Activated CD8-positive, alpha-beta memory T cell treated with anti-CD3 and anti-CD28 coated beads, Interleukin-2, amount 50 U/mL, for 24 hours (primary cell): ENCODE data around the gene SPDYE16.
"Not testable (repeated sequence)": the region's sequence is repeated elsewhere in the genome, so short reads cannot be mapped to it uniquely, and the experiment has no call there.

Experiments used
- DNase-seq: peaks from one replicate; pipeline ENCODE4 v3.0.0-alpha.2; 2020; ENCODE audit errors: extremely low read depth

SPDYE16 gene

GRCh38 chr7:76549025-76549854 lies 6.1 kb upstream of the SPDYE16 start:
- peak; percentile 72 for DNase-seq

GRCh38 chr7:76531643-76532042 lies 11.5 kb downstream of the SPDYE16 start:
- not testable (repeated sequence) for DNase-seq

DNA sequence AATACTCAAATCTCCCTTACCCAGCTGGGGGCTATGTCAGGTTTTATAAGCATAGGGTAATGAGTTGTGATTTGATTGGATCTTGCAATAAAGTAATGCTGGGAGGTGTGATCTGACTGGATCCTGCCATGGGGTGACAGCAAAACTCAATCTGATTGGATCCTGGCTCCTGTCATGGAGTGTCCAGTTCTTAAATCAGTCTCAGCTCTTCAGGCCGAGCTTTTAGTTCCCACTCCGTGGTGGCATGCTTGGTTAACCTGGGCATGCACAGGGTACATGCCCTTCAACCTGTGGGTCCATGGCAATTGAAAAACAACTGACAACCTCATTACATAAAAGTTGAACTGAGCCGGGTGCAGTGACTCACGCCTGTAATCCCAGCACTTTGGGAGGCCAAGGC lies 16.9 kb downstream of the SPDYE16 start:
- DNase-seq, result not testable (repeated sequence)

DNA sequence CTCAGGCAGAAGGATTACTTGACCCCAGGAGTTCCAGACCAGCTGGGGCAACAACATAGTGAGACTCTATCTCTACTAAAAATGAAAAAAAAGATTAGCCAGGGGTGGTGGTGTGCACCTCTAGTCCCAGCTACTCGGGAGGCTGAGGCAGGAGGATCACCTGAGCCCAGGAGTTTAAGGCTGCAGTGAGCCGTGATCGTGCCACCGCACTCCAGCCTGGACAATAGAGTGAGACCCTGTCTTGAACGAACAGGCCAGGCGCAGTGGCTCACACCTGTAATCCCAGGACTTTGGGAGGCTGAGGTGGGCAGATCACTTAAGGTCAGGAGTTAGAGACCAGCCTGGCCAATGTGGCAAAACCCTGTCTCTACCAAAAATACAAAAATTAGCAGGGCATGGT lies 26.2 kb downstream of the SPDYE16 start:
- DNase-seq, result not testable (repeated sequence)

DNA sequence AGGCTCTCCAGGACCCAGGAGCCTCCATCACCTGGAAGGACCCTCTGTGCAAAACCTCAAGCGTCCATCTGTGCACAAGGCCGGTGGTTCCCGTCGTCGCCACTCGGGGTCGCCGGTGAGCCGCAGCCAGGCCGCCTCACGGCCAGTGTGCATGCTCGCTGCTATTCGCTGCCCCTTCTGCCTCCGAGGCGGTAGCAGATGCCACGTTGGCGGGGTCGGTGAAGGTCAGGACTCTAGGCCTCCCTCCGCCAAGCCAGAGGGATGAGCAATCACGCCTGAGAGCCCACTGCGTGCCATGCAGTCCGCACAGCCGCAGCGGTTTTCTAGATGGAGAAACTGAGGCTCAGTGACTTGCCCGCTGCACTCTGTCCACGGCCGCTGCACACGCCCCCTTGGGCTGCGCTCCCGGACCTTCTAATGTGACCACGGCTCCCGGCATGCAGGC lies 27.1 kb downstream of the SPDYE16 start:
- no peak for DNase-seq

DNA sequence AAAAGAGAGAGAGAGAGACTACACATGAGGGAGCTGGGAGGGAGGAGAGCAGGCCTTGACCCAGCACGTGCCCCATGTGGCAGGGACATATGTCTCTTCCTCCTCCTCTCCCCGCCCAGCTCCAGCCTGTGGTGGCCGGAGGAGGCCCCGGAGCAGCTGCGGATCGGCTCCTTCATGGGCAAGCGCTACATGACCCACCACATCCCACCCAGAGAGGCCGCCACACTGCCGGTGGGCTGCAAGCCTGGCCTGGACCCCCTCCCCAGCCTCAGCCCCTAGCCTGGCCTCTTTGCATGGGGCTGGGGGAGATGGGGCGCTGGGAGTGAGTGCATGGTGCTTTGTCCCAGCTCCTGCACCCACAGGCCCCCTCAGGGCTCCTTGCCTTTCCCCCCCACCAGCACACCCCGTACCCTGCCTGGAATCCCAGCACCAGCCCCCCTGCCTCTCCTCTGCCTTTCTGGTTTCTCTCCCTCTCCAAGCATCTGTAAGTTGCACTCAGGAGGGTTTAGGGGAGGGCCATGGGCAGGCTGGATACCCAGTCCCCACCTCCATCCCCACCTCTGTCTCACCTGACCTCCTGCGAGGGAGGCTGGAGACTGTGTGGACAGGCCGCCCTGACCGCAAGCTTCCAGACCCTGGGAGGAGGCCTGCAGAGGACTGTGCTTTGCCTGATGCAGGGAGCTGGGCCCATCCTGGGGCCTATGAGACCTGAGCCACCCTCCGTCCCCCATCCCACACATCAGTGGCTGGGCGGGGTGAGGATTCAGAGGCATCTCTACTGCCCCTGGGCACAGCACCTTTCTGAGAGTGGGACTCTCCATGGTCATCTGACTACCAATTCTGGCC lies 27.9 kb downstream of the SPDYE16 start:
- no peak for DNase-seq

- no peak for DNase-seq
Observed at GRCh38 chr7:76513817-76514799, 29.0 kb downstream of the SPDYE16 start.

- no peak for DNase-seq
Observed at GRCh38 chr7:76512941-76513816, 29.9 kb downstream of the SPDYE16 start.

GRCh38 chr7:76511911-76512885 lies 30.9 kb downstream of the SPDYE16 start:
- DNase-seq, result not testable (repeated sequence)

DNA sequence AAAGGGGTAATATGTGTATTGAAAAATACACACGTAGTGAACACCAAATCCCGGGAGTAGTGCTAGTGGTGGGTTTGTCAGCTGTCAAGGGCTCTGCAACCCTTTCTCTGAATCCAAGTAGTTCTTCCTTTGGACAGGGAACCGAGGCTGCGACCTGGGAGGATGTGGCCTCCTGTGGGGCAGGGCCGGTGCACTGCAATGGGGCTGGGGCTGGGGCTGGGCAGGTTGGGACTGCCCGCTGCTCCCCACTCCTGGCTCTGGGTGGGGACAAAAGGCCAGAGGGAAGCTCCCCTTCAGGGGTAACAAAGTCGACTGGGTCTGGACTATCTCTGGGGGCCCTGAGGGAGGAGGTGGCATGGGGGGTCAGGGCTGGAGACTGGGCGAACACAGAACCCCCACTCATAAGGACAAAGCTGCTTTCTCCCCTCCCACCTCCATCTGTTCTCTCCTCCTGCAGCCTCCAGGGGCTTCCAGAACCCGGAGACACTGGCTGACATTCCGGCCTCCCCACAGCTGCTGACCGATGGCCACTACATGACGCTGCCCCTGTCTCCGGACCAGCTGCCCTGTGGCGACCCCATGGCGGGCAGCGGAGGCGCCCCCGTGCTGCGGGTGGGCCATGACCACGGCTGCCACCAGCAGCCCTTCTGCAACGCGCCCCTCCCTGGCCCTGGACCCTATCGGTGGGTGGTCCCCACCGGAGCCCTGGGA lies 31.7 kb downstream of the SPDYE16 start:
- not testable (repeated sequence) for DNase-seq

DNA sequence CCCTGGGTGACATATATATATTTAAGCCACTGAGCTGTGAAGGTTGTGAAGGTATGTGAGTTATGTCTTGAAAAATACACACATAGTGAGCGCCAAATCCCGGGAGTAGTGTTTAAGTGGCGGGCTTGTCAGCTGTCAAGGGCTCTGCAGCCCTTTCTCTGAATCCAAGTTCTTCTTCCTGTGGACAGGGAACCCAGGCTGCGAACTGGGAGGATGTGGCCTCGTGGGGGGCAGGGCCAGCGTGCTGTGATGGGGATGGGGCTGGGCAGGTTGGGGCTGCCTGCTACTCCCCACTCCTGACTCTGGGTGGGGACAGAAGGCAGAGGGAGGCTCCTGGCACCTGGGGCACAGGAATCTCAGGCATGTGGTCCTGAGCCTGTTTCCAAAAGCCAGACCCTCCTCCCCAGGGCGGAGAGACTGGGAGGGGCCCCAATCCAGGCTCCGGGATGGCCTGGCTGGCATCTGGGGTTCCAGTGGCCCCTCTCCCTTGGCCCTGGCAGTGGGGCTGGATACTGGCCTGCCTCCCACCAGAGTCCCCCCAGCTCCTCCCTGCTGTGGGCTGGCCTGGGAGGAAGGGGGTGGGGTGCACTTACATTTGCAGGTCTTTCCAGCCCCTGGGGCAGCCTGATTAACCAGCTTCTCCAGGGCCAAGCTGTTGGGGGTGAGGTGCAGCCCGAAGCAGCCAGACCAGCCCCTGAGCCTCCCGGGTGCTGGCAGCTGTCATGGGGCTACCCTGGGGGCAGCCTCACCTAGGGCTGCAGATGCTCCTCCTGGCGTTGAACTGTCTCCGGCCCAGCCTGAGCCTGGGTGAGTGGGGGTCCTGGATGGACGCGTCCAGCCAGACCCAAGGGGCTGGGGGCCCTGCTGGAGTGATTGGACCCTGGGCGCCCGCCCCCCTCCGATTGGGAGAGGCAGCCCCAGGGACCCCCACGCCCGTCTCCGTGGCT lies 32.9 kb downstream of the SPDYE16 start, which contains the start of gene UPK3B:
Gene UPK3B, plus strand, starts transcription at position 622 of the 947 bp plus-strand sequence. Its CDS starts 101 bp downstream, at position 723.
- no peak for DNase-seq

GRCh38 chr7:76507723-76508406 lies 35.2 kb downstream of the SPDYE16 start:
- no peak for DNase-seq

GRCh38 chr7:76506643-76507042 lies 36.5 kb downstream of the SPDYE16 start:
- DNase-seq, result not testable (repeated sequence)

GRCh38 chr7:76506081-76506440 lies 37.0 kb downstream of the SPDYE16 start:
- DNase-seq, result no peak

GRCh38 chr7:76505168-76506080 lies 37.7 kb downstream of the SPDYE16 start:
- no peak for DNase-seq
